GM12892 (cell line): ENCODE measurements around the gene LHFPL6.

ENCODE experiments used
- DNase-seq: peaks from one replicate; pipeline ENCODE4 v3.0.0; 2011; ENCODE audit not compliant: insufficient read length
- FAIRE-seq: peaks from 2 replicates; lab custom pipeline; 2011; peaks lifted over from hg19 to GRCh38; lab: Jason Lieb, UNC
- POLR2A ChIP-seq: IDR thresholded peaks from 2 replicates; pipeline ENCODE4 v1.6.1; 2011; ENCODE audit warnings: low read depth, low read length, control low read depth
- POLR2AphosphoS5 ChIP-seq: IDR thresholded peaks from 2 replicates; pipeline ENCODE4 v1.6.1; 2011; ENCODE audit warnings: low read depth, low read length, control low read depth
- TAF1 ChIP-seq: IDR thresholded peaks from 2 replicates; pipeline ENCODE4 v1.6.1; 2011; ENCODE audit warnings: low read depth, mild to moderate bottlenecking, control low read depth, low read length, borderline replicate concordance

The LHFPL6 gene

DNA sequence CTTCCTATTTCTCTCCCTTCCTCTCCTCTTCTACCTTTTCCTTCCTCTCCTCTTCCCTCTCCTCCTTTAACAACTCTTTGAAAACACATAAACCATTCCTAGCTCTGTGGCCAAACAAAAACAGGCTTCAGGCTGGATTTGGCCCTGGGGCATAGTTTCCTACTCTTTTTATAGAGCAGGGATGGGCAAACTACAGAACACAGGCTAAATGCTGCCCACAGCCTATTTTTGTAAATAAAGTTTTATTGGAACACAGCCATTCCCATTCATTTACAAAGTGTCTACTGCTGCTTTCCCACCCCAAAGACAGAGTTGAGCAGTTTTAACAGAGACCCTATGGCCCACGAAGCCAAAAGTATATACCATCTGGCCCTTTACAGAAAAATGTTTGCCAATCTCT lies 35.4 kb downstream of the LHFPL6 start:
- no peak for TF ChIP-seq TAF1
- TF ChIP-seq POLR2AphosphoS5 = no peak
- no peak for TF ChIP-seq POLR2A
- FAIRE-seq = no peak

DNA sequence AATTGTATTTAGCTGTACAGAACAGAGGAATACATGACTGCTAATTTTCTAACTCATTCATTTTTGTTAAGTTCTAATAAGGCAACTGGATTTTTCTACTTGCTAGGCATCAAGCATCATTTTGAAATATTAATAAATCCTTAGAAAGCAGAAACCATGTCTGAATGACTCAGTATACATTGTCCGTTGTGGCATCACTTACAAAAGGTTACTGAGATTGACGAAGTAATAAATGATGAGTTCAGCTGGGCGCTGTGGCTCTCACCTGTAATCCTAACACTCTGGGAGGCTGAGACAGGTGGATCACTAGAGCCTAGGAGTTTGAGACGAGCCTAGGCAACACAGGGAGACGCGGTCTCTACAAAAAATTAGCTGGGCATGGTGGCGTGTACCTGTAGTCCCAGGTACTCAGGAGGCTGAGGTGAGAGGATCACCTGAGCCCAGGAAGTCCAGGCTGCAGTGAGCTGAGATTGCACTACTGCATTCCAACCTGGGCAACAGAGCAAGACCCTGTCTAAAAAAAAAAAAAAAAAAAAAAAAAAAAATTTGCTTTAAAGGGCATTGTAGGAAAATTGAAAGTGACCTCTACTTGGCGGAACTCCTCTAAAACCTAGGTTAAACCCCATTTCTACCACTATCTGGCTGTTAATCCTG lies 36.6 kb downstream of the LHFPL6 start:
- FAIRE-seq = no peak
- no peak for DNase-seq
- TF ChIP-seq POLR2A = no peak
- TF ChIP-seq TAF1 = no peak
- TF ChIP-seq POLR2AphosphoS5 = no peak

More for the DNA sequence above, 35.4 kb downstream of the LHFPL6 start:
- DNase-seq = no peak

- FAIRE-seq (no peak), DNase-seq (no peak)
- TF ChIP-seq TAF1 = no peak
- no peak for TF ChIP-seq POLR2A
- TF ChIP-seq POLR2AphosphoS5 = no peak
Measured at GRCh38 chr13:39565036-39565949, 37.7 kb downstream of the LHFPL6 start.

- TF ChIP-seq TAF1 (no peak), POLR2A (no peak), POLR2AphosphoS5 (no peak)
- peak; percentile 46 for FAIRE-seq
- DNase-seq = no peak
Measured at GRCh38 chr13:39563470-39563735, 39.6 kb downstream of the LHFPL6 start.

- DNase-seq (no peak), FAIRE-seq (no peak)
- TF ChIP-seq POLR2AphosphoS5 (no peak), POLR2A (no peak), TAF1 (no peak)
Measured at GRCh38 chr13:39561971-39562370, 41.0 kb downstream of the LHFPL6 start.

- FAIRE-seq (no peak), DNase-seq (no peak)
- TF ChIP-seq TAF1 (no peak), POLR2A (no peak)
Measured at GRCh38 chr13:39559847-39560246, 43.1 kb downstream of the LHFPL6 start.

- no peak for FAIRE-seq
- DNase-seq = no peak
- no peak for TF ChIP-seq TAF1
- no peak for TF ChIP-seq POLR2A
- TF ChIP-seq POLR2AphosphoS5 = no peak
Measured at GRCh38 chr13:39557285-39557955, 45.6 kb downstream of the LHFPL6 start.

GRCh38 chr13:39556866-39557265 lies 46.1 kb downstream of the LHFPL6 start:
- FAIRE-seq (no peak), DNase-seq (no peak)
- no peak for TF ChIP-seq POLR2A
- no peak for TF ChIP-seq POLR2AphosphoS5
- TF ChIP-seq TAF1 = no peak

- DNase-seq (no peak), FAIRE-seq (no peak)
- TF ChIP-seq TAF1 (no peak), POLR2A (no peak), POLR2AphosphoS5 (no peak)
Measured at GRCh38 chr13:39554371-39554770, 48.6 kb downstream of the LHFPL6 start.

DNA sequence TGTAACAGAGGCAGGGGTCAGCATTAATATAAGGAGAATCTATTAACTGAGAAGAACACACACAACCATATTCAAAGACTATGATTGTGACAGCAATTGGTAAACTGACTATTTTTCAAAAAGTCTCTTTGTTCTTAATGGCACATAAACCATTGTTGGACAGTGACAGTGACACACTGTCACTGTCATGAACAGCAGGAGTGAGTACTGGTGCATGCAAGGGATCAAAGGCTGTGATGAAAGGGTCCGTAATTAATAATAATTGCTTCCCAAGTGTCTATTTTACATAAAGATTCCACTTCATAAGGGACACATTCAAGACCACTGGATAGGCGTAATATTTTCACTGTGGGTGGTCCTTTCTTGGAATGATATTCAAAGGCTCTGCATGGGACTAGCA lies 50.7 kb downstream of the LHFPL6 start:
- TF ChIP-seq POLR2AphosphoS5 (no peak), TAF1 (no peak), POLR2A (no peak)
- DNase-seq = no peak
- FAIRE-seq = no peak

DNA sequence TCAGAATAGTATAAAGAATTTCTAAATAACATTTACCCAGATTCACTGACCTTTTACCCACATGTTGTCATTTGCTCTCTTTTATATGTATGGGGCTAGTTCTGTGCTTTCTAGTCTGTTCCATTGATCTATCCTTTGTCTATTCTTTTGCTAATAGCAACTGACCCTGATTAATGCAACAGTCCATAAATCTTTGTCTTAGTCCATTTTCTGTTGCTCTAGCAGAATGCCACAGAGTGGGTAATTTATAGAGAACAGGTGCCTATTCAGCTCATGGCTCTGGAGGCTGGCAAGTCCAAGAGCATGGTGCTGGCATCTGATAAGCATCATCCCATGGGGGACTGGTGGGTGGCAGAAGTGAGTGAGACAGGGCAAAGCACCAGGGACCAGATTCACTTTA lies 52.1 kb downstream of the LHFPL6 start:
- DNase-seq = no peak
- TF ChIP-seq POLR2A = no peak
- no peak for TF ChIP-seq TAF1
- no peak for FAIRE-seq
